Stimulated activated CD8-positive, alpha-beta memory T cell treated with anti-CD3 and anti-CD28 coated beads, Interleukin-15, amount 100 ng/mL, for 24 hours (primary cell): ENCODE measurements around the gene TBRG1.

Experiments
- DNase-seq: peaks from one replicate; pipeline ENCODE4 v3.0.0-alpha.2; 2020; ENCODE audit warnings: low read depth

TBRG1 gene

GRCh38 chr11:124612567-124613246 lies 10.0 kb upstream of the TBRG1 start:
- no peak for DNase-seq

- DNase-seq: no peak
Measured at GRCh38 chr11:124618863-124619262, 3.8 kb upstream of the TBRG1 start.

DNA sequence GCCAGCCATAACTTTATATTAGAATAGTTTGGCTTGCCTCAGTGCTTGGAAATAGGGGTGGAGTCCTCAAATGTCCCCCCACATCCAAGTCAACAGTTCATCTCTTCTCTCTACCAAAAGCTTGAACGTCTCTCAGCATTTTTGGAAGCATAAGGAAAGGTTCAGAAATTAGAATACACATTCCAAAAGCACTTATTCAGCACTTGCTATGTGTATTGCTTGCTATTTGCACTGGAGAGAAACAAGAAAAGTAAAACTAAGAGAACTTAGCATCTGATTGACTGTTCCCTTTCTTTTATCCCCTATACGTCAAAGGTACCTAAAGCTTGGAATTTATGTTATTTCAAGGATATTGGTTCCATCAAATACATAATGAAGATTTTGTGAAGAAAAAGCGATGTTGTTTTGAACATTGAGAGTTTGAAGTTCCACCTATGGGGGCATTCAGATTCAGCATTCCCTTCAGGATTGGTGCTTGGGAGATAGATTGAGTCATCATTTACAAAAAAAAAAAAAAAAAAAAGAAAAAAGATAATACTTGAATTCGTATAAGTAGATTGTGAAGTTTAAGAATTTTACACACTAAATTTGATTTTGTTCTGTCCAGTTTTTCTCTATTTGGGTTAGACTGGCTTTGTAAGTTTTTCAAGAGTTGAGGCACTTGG lies 1.3 kb downstream of the TBRG1 start:
- DNase-seq: no peak

DNA sequence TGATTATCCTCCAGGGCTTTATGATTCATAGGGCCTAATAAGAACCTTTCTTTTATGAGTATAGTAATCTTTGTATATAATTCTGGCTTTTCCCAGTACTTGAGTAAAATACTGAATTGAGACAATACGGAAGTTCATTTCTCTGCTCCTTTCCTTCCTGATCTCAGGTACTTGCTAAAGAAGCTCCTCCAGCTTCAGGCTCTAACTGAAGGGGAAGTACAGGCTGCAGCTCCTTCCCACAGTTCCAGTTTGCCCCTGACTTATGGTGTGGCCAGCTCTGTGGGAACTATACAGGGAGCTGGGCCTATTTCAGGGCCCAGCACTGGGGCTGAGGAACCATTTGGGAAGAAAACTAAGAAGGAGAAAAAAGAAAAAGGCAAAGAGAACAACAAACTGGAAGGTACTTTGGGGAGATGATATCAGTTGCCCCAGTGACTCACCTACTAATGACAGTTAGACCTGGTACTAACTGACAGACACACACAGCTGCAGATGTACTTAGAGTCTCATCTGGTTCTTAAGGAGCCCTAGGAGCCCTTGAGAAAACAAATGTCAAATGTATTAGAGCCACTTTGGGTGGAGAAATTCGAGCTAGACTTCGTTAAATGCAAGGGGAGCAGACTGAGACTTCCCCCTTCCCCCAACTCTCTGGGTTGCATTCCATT lies 3.0 kb downstream of the TBRG1 start:
- no peak for DNase-seq

GRCh38 chr11:124627546-124627945 lies 4.9 kb downstream of the TBRG1 start:
- DNase-seq: no peak

DNA sequence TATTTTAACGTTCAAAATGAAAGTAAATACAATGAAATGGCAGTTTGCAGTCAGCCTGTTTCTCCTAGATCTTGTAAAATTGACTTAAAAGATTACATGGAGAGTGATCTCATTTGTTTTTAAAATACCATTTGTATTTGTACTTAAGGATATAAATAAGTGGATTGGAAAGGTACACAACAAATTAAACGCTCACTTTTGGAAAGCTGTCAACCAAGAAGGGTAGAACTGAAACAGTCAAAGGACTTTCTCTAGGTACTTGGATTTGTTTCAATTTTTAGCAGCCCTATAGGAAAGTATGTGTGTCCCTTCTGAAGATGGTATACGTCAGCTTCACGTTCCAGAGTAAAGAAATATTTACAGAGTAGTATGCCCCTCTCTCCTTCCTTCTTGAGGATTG lies 7.3 kb downstream of the TBRG1 start:
- DNase-seq: no peak

- DNase-seq: no peak
Measured at GRCh38 chr11:124633355-124633754, 10.7 kb downstream of the TBRG1 start.

DNA sequence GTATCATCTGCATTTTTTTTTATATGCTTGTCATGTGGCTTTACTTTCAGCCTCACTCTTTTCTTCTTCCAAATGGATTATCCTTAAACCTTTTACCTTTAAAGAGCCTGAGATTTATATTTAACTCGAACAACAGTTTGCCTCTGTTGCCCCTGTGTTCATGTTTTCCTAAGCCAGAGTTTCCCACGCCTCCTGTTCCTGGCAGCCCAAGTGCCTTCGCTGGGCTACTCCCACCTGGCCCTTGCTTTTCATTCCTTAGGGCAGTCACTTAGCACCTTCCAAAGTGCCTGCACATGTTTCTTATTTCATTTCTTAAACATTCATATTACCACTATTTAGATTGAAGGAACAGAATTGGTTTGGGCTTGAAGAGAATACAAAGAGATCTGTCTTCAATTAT lies 13.3 kb downstream of the TBRG1 start:
- DNase-seq: no peak

DNA sequence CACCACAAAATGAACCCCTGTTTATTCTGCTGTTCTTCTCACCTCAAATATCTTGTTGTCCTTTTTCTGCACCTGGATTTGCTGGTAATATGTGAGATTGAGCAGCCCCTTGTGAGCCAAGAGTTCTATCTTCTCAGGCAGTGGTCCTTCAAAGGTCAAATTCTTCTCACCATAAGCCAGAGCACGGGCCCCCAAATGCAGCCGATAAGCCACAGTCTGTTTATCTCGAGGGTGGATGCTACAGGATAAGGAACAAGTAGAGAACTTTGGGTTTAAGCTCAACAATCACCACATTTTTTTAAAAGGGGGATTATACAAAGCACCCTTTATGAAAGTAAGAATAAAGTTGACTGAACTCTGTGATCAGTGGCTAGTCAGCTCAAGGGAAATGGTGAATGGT lies 15.8 kb downstream of the TBRG1 start:
- no peak for DNase-seq

- DNase-seq: no peak
Measured at GRCh38 chr11:124639186-124639585, 16.5 kb downstream of the TBRG1 start.

GRCh38 chr11:124640666-124641065 lies 18.0 kb downstream of the TBRG1 start:
- DNase-seq: no peak

GRCh38 chr11:124642628-124643027 lies 20.0 kb downstream of the TBRG1 start:
- DNase-seq: no peak

- DNase-seq: no peak
Measured at GRCh38 chr11:124643042-124643604, 20.5 kb downstream of the TBRG1 start.

GRCh38 chr11:124643605-124644425 lies 21.2 kb downstream of the TBRG1 start:
- DNase-seq: no peak

DNA sequence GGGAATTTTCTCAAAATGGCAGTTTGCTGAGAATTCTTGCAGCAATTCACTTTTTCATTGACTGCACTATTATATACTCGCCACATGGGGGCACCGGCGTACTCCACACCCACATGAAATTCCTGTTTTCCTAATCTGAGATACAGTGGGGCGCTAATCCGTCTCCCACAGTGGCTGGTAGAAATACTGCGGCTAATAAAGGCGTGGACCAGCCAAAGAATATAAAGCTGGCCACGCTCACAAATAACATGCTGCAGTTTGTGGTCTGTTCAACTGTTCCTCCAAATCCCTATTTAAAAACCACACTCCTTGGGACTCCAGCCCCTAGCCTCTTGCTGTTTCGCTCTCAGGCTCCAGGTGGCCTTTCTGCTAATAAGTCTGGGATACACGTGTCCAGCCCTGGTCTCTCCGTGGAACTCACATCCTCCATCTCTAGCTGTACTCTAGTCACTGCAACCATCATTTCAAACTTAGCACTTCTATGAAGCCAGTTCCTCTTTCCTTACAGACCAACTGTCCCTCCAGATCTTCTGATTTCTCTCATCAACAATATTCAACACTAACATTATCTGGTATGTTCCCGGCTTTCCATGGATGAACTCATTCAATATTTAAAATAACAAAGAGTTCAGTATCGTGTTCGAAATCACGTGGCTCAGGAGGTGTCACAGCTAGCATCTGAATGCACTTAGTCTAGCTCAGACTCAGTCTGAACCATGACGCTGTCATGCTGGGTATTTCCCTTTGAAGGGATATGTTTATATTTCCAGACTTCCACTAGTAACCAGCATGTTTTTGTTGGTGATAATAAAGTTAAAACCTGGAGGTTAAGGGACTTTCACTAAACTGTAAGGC lies 22.0 kb downstream of the TBRG1 start:
- DNase-seq: no peak

- no peak for DNase-seq
Measured at GRCh38 chr11:124646148-124646547, 23.5 kb downstream of the TBRG1 start.

- no peak for DNase-seq
Measured at GRCh38 chr11:124648610-124649009, 25.9 kb downstream of the TBRG1 start.

- DNase-seq: no peak
Measured at GRCh38 chr11:124656774-124657630, 34.3 kb downstream of the TBRG1 start.

DNA sequence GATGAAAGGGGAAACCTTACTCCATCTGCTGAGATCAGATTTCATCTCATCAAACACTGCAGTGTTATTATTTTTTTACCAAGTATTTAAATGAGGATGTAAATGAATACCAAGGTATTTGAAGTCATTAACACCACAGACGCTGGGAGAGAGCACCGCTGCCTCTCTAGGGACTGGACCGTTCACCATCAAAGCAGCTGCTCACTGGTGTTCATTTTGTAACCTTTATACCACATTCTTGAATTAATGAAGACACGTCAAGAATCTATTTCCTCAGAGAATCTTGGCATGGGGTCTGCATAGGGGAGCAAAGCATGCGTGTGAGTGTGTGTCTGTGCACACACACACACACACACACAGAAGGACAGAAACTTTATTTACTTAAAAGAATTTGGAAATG lies 35.2 kb downstream of the TBRG1 start:
- no peak for DNase-seq

DNA sequence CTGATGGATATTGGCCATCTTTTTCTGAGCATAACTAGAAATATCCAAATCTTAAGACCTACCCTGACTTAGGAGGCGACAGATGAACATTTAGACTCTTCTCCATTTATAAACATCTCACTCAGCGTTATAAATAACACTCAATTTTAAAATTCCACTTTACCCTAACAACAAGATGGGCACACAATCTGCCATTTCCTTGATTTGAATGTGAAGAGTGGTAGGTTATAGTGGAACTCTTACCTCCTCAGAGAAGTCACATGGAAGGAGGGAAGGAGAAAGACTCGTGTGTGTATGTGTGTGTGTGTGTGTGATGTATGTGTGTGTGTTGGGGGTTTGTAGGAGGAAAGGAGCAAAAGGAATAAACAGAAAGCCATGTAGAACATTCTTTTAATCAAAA lies 35.8 kb downstream of the TBRG1 start:
- DNase-seq: no peak
